Measurements from ENCODE around the gene ZBBX. TPM values are rescaled to one million over a fixed set of nuclear protein-coding genes. Genes with fewer than 3 reads are reported as not detected.

The ZBBX gene
- total RNA-seq, 2 donors from 2014 or later = not detected

GRCh38 chr3:167354751-167355150 lies 25.3 kb downstream of the ZBBX start:
- no peak overlapping the region for H3K27ac Mint-ChIP-seq
- H3K4me3 Mint-ChIP-seq = no peak overlapping the region
- peaks cover 3% of the 10 kb centered on the region for H3K9me3 ChIP-seq (ENCODE audit: control insufficient read depth, low read length, poor library complexity, severe bottlenecking)
- no peaks in the 10 kb centered on the region for H3K4me1 Mint-ChIP-seq
- DNase-seq (no peak), ATAC-seq (no peak)
- H3K36me3 Mint-ChIP-seq (ENCODE audit: low read depth) = no peaks in the 10 kb centered on the region
- peaks cover 12% of the 10 kb centered on the region for H3K27me3 Mint-ChIP-seq

DNA sequence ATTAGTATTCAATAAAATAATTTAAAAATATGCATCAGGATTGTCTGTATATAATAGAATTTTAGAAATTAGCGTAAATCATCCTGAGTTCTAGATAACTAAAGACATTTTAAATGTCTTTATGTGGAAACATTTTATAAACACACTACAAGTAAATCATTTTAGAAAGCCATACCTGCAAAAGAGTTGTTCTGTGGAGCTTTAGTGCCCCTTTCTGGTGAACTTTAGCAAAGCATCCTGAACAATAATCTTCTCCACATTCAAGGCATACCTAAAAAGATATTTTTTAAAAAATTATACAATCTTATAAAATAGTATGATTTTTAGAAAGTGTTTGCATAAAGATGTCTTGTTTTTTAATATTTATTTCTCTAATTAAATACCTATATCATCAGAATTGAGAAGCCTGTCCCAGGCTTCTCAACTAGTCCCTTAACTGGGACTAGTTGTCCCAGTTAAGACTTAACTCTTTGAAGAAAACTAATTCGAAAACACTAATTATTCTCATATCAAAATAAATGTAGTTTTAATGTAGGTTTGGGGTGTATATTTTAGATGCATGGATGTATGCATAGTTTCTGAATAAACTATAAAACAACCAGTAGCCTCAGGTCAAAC lies 29.7 kb downstream of the ZBBX start:
- peaks cover 12% of the 10 kb centered on the region for H3K27me3 Mint-ChIP-seq
- ATAC-seq (no peak), DNase-seq (no peak)
- no peaks in the 10 kb centered on the region for H3K36me3 Mint-ChIP-seq (ENCODE audit: low read depth)
- H3K9me3 ChIP-seq (ENCODE audit: control insufficient read depth, low read length, poor library complexity, severe bottlenecking) = no peaks in the 10 kb centered on the region
- H3K4me3 Mint-ChIP-seq = no peak overlapping the region
- H3K27ac Mint-ChIP-seq = no peak overlapping the region
- H3K4me1 Mint-ChIP-seq = no peaks in the 10 kb centered on the region

GRCh38 chr3:167346171-167346570 lies 33.9 kb downstream of the ZBBX start:
- DNase-seq (no peak), ATAC-seq (no peak)
- Mint-ChIP-seq H3K4me3 (no peak overlapping the region), H3K27ac (no peak overlapping the region), H3K4me1 (no peaks in the 10 kb centered on the region), H3K27me3 (no peaks in the 10 kb centered on the region), H3K36me3 (ENCODE audit: low read depth) (no peaks in the 10 kb centered on the region)
- H3K9me3 ChIP-seq (ENCODE audit: control insufficient read depth, low read length, poor library complexity, severe bottlenecking) = no peaks in the 10 kb centered on the region

DNA sequence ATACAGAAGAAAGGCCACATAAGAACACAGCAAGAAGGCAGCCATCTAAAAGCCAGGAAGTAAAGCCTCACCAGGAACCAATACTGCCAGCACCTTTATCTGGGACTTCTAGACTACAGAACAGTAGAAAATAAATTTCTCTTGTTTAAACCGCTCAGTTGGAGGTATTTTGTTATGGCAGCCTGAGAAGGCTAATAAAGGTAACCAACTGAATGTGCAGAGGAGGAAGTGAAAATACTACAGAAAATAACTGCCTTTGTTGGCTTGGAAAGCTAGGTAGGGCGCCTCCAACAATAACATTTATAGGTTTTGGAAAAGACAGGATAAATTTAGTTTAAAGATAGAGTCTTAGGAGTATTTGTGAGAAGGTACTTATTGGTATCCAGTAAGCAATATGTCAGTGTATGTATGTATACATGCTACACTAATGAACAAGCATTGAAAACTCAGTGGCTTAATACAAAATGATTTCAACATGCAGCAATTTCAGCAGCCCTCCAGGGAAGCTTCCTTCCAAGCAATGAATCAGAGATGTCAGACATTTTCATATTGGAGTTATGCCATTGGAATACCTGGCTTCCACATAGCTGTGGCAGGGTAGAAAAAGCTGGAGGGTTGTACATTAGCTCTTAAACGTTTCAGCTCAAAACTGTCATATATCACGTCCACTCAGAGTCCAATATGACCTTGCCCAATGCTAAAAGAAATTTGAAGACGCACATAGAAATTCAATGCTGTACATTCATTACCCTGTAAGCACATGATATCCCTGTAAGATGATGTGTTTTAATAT lies 48.9 kb downstream of the ZBBX start:
- Mint-ChIP-seq H3K4me3 (no peak overlapping the region), H3K27ac (no peak overlapping the region), H3K27me3 (no peaks in the 10 kb centered on the region), H3K4me1 (no peaks in the 10 kb centered on the region), H3K36me3 (ENCODE audit: low read depth) (no peaks in the 10 kb centered on the region)
- ATAC-seq (no peak), DNase-seq (no peak)
- H3K9me3 ChIP-seq (ENCODE audit: control insufficient read depth, low read length, poor library complexity, severe bottlenecking) = no peaks in the 10 kb centered on the region

DNA sequence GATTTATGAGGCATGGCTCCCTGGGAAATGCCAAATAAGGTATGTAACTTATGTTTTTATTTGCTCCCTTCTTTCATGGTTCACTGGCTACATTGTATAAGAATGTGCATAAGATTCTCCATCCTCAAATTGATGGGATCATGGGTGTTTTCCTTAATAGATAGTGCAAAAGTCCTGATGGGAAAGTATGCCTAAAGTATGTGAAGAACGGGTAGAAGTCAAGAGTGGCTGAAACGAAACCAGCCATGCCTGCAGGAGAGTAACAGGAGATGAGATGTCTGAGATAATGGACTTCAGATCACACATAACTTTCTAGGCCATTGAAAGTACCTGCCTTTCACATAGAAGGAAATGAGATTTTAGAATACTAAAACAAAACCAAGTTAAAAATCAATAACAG lies 56.5 kb downstream of the ZBBX start:
- no peak for ATAC-seq
- Mint-ChIP-seq H3K27me3 (no peaks in the 10 kb centered on the region), H3K36me3 (ENCODE audit: low read depth) (no peaks in the 10 kb centered on the region), H3K27ac (no peak overlapping the region), H3K4me1 (no peaks in the 10 kb centered on the region), H3K4me3 (no peak overlapping the region)
- no peak for DNase-seq
- no peaks in the 10 kb centered on the region for H3K9me3 ChIP-seq (ENCODE audit: control insufficient read depth, low read length, poor library complexity, severe bottlenecking)

DNA sequence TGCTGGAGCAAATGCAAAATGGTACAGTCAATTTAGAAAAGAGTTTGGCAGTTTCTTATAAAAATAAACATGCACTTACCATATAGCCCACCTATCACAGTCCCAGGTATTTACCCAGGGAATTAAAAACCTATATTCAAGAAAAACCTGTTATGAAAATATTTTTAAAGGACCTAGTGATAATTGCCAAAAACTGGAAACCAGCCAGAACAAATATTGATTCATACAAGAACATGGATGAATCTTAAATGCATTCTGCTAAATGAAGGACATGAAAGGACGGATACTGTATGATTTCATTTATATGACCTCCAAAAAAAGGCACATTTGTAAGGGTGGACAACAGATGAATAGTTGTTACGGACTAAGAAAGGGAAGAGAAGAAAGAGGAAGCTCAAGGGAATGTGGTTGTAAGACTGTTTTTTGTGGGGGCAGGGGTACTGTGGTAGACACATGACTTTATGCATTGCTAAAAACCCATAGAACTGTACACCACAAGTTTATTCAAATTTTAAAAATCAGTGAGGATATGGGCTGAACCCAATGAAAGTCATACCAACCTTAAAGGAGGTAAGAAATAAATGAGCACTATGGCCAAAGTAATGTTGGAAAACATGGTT lies 61.0 kb downstream of the ZBBX start:
- H3K27ac Mint-ChIP-seq = no peak overlapping the region
- H3K4me1 Mint-ChIP-seq = no peaks in the 10 kb centered on the region
- no peaks in the 10 kb centered on the region for H3K36me3 Mint-ChIP-seq (ENCODE audit: low read depth)
- H3K4me3 Mint-ChIP-seq = no peak overlapping the region
- H3K9me3 ChIP-seq (ENCODE audit: control insufficient read depth, low read length, poor library complexity, severe bottlenecking) = no peaks in the 10 kb centered on the region
- DNase-seq (no peak), ATAC-seq (no peak)
- H3K27me3 Mint-ChIP-seq = no peaks in the 10 kb centered on the region

DNA sequence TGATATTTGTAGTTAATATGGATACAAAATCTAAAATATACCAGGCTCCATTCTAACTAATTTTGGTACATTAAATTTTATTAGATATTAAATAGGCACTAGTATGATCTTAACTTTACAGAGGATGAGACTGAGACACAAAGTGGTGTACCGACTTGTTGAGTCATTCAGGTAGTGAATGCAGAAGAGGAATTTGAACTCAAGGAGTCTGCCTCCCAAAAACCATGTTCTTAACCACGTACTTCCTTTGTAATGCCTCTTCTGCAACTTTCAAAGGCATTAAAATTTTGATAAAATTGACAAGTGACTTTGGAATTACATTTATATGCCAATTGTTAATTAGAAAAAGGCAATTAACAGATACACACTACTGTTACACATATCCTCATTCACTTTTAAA lies 61.8 kb downstream of the ZBBX start:
- H3K4me1 Mint-ChIP-seq = no peaks in the 10 kb centered on the region
- DNase-seq = no peak
- H3K9me3 ChIP-seq (ENCODE audit: control insufficient read depth, low read length, poor library complexity, severe bottlenecking) = no peaks in the 10 kb centered on the region
- ATAC-seq = no peak
- no peak overlapping the region for H3K27ac Mint-ChIP-seq
- no peak overlapping the region for H3K4me3 Mint-ChIP-seq
- H3K36me3 Mint-ChIP-seq (ENCODE audit: low read depth) = no peaks in the 10 kb centered on the region
- H3K27me3 Mint-ChIP-seq = no peaks in the 10 kb centered on the region

GRCh38 chr3:167306319-167306718 lies 73.8 kb downstream of the ZBBX start:
- DNase-seq (no peak), ATAC-seq (no peak)
- Mint-ChIP-seq H3K27me3 (no peaks in the 10 kb centered on the region), H3K36me3 (ENCODE audit: low read depth) (no peaks in the 10 kb centered on the region), H3K4me1 (no peaks in the 10 kb centered on the region), H3K27ac (no peak overlapping the region), H3K4me3 (no peak overlapping the region)
- no peaks in the 10 kb centered on the region for H3K9me3 ChIP-seq (ENCODE audit: control insufficient read depth, low read length, poor library complexity, severe bottlenecking)

GRCh38 chr3:167305340-167305890 lies 74.7 kb downstream of the ZBBX start:
- DNase-seq = no peak
- ATAC-seq = no peak
- no peaks in the 10 kb centered on the region for H3K4me1 Mint-ChIP-seq
- H3K27ac Mint-ChIP-seq = no peak overlapping the region
- H3K9me3 ChIP-seq (ENCODE audit: control insufficient read depth, low read length, poor library complexity, severe bottlenecking) = no peaks in the 10 kb centered on the region
- no peaks in the 10 kb centered on the region for H3K36me3 Mint-ChIP-seq (ENCODE audit: low read depth)
- no peak overlapping the region for H3K4me3 Mint-ChIP-seq
- no peaks in the 10 kb centered on the region for H3K27me3 Mint-ChIP-seq

DNA sequence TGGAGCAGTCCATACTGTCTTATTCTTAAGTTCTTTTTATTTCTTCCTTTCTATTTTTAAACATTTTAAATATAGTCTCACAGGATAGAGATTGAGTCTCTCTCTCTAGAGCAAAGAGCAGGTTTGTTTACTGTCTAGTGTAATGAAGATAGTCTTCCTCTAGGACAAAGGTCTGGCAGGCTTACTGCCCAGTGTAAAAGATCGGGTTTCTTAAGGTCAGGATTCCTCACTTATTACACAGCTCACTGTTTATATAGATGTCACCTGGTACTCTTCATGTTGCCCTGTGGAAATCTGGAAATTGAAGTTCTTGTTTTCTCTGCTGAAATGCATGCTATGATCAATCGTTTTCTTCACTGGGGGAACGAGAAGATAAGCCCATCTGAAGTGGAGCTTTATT lies 76.0 kb downstream of the ZBBX start:
- ATAC-seq (no peak), DNase-seq (no peak)
- H3K27ac Mint-ChIP-seq = no peak overlapping the region
- no peaks in the 10 kb centered on the region for H3K9me3 ChIP-seq (ENCODE audit: control insufficient read depth, low read length, poor library complexity, severe bottlenecking)
- H3K4me1 Mint-ChIP-seq = no peaks in the 10 kb centered on the region
- H3K4me3 Mint-ChIP-seq = no peak overlapping the region
- H3K36me3 Mint-ChIP-seq (ENCODE audit: low read depth) = no peaks in the 10 kb centered on the region
- H3K27me3 Mint-ChIP-seq = no peaks in the 10 kb centered on the region

- Mint-ChIP-seq H3K4me3 (no peak overlapping the region), H3K27me3 (no peaks in the 10 kb centered on the region), H3K36me3 (ENCODE audit: low read depth) (no peaks in the 10 kb centered on the region), H3K4me1 (no peaks in the 10 kb centered on the region), H3K27ac (no peak overlapping the region)
- no peaks in the 10 kb centered on the region for H3K9me3 ChIP-seq (ENCODE audit: control insufficient read depth, low read length, poor library complexity, severe bottlenecking)
- ATAC-seq = no peak
- no peak for DNase-seq
Observed at GRCh38 chr3:167302678-167303077, 77.4 kb downstream of the ZBBX start.

- Mint-ChIP-seq H3K4me1 (no peaks in the 10 kb centered on the region), H3K27ac (no peak overlapping the region), H3K4me3 (no peak overlapping the region), H3K36me3 (ENCODE audit: low read depth) (no peaks in the 10 kb centered on the region), H3K27me3 (no peaks in the 10 kb centered on the region)
- ATAC-seq (no peak), DNase-seq (no peak)
- H3K9me3 ChIP-seq (ENCODE audit: control insufficient read depth, low read length, poor library complexity, severe bottlenecking) = no peaks in the 10 kb centered on the region
Observed at GRCh38 chr3:167300207-167300606, 79.9 kb downstream of the ZBBX start.

GRCh38 chr3:167289435-167289834 lies 90.7 kb downstream of the ZBBX start:
- H3K27me3 Mint-ChIP-seq = no peaks in the 10 kb centered on the region
- H3K27ac Mint-ChIP-seq = no peak overlapping the region
- DNase-seq (no peak), ATAC-seq (no peak)
- no peaks in the 10 kb centered on the region for H3K36me3 Mint-ChIP-seq (ENCODE audit: low read depth)
- no peaks in the 10 kb centered on the region for H3K4me1 Mint-ChIP-seq
- H3K9me3 ChIP-seq (ENCODE audit: control insufficient read depth, low read length, poor library complexity, severe bottlenecking) = no peaks in the 10 kb centered on the region
- H3K4me3 Mint-ChIP-seq = no peak overlapping the region
